ENCODE measurements around the gene ACP2.
A peak's percentile ranks its signal among the peaks of the same experiment; 100 is the strongest.

Gene ACP2

DNA sequence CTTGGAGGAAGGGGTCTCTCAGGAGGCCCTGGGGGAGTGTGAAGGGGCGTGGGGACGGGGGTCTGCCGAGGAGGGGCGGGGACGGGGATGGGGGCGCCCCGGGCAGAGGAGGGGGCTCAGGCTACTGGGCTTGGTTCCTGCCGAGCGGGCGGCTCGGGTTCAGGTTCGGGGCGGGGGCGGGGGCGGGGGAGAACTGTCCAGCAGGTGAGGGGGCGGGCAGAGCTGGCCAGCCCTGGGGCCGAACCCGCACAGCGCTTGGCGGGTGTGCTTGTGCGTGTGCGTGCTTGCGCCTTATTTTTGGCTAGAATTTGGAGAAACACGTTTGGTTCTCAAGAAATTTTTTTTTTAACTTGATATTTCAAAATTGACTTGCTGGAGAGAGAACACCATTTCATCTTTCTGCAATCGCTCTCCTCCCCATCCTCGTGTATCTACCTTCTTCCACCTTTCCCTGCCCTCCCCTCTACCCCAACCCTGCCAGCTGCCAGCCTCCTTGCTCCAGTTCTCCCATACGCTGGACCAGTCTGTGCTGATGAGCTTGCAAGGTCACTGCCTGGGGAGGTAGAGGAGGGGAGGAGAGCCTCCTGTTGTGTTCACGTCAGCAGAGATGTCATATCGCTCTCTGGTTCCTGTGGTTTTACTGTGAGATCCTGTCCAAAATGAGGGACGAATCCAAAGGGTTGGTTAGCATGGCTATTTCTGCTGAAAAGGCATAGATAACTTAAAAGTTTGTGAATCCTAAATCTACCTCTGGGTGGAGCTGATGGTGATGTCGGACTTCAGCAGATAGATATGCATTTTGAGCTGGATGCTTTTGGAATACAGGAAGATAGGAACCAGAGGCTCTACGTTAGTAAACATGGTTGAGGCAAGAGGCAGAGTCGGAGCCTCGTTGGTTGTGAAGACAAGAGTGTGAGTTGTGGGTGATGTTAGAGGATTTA is 22.0 kb upstream of the ACP2 start:
- Histone ChIP-seq H3K4me3 (ENCODE audit: low read depth, low read length) (peak overlapping the region; percentile 86), H3K36me3 (ENCODE audit: control insufficient read depth in 2 of 2, insufficient read depth in 1 of 2, low read length in 2 of 2) (peaks cover 0 to 20% of the 10 kb centered on the region in 2 experiments; a peak in 1 of 3 replicates), H3K27ac (ENCODE audit: extremely low read depth, low read depth, low read length) (peak overlapping the region; percentile 79; the same call in 1 of the 2 replicates), H3K9me3 (ENCODE audit: control insufficient read depth, insufficient read depth, low read depth, low read length) (no peaks in the 10 kb centered on the region), H3K4me1 (ENCODE audit: control insufficient read depth, insufficient read depth, low read length) (peaks cover 13% of the 10 kb centered on the region; the same call in 1 of the 2 replicates)
- CTCF ChIA-PET = interaction anchor here (0.6 to 3.1 kb wide), 7 partner anchors 10 to 338 kb away, joined by 3 to 33 read pairs (median 5); partner anchors contain the start of gene NR1H3
- POLR2A ChIA-PET = interaction anchor here (0.6 to 2.3 kb wide), 8 partner anchors 11 to 57 kb away, joined by 3 to 9 read pairs (median 6); partner anchors contain the start of genes ACP2, DDB2 and NR1H3
- peak; percentile 74 for TF ChIP-seq ZNF629 (tag by site-specific recombination; IDR thresholded peaks at IDR 0.05)
- no peak for TF ChIP-seq ZNF529 (tag by site-specific recombination; IDR thresholded peaks at IDR 0.05; ENCODE audit: insufficient replicate concordance)
- TF ChIP-seq, protein P1, sequence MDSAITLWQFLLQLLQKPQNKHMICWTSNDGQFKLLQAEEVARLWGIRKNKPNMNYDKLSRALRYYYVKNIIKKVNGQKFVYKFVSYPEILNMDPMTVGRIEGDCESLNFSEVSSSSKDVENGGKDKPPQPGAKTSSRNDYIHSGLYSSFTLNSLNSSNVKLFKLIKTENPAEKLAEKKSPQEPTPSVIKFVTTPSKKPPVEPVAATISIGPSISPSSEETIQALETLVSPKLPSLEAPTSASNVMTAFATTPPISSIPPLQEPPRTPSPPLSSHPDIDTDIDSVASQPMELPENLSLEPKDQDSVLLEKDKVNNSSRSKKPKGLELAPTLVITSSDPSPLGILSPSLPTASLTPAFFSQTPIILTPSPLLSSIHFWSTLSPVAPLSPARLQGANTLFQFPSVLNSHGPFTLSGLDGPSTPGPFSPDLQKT (IDR thresholded peaks at IDR 0.05; ENCODE audit: borderline replicate concordance, low read depth, low read length) = no peak
- TF ChIP-seq, protein P2, sequence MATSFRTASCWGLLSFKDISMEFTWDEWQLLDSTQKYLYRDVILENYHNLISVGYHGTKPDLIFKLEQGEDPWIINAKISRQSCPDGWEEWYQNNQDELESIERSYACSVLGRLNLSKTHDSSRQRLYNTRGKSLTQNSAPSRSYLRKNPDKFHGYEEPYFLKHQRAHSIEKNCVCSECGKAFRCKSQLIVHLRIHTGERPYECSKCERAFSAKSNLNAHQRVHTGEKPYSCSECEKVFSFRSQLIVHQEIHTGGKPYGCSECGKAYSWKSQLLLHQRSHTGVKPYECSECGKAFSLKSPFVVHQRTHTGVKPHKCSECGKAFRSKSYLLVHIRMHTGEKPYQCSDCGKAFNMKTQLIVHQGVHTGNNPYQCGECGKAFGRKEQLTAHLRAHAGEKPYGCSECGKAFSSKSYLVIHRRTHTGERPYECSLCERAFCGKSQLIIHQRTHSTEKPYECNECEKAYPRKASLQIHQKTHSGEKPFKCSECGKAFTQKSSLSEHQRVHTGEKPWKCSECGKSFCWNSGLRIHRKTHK (tag by site-specific recombination; IDR thresholded peaks at IDR 0.05) = no peak
- TF ChIP-seq KLF10 (tag by site-specific recombination; IDR thresholded peaks at IDR 0.05) = no peak
- peak; percentile 16 for TF ChIP-seq ZNF335 (tag by site-specific recombination; conservative IDR thresholded peaks at IDR 0.05)
- TF ChIP-seq KLF1 (tag by site-specific recombination; IDR thresholded peaks at IDR 0.05) = no peak
- TF ChIP-seq, protein P3, sequence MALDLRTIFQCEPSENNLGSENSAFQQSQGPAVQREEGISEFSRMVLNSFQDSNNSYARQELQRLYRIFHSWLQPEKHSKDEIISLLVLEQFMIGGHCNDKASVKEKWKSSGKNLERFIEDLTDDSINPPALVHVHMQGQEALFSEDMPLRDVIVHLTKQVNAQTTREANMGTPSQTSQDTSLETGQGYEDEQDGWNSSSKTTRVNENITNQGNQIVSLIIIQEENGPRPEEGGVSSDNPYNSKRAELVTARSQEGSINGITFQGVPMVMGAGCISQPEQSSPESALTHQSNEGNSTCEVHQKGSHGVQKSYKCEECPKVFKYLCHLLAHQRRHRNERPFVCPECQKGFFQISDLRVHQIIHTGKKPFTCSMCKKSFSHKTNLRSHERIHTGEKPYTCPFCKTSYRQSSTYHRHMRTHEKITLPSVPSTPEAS (tag by site-specific recombination; IDR thresholded peaks at IDR 0.05) = no peak
- TF ChIP-seq ZNF121 (tag by site-specific recombination; IDR thresholded peaks at IDR 0.05) = no peak
- TF ChIP-seq ZNF2 (tag by site-specific recombination; IDR thresholded peaks at IDR 0.05) = no peak
- TF ChIP-seq ZNF214 (tag by site-specific recombination; IDR thresholded peaks at IDR 0.05; ENCODE audit: borderline replicate concordance) = no peak
- no peak for TF ChIP-seq GLI2 (tag by site-specific recombination; IDR thresholded peaks at IDR 0.05; ENCODE audit: borderline replicate concordance, low read depth)
- TF ChIP-seq, protein P4, sequence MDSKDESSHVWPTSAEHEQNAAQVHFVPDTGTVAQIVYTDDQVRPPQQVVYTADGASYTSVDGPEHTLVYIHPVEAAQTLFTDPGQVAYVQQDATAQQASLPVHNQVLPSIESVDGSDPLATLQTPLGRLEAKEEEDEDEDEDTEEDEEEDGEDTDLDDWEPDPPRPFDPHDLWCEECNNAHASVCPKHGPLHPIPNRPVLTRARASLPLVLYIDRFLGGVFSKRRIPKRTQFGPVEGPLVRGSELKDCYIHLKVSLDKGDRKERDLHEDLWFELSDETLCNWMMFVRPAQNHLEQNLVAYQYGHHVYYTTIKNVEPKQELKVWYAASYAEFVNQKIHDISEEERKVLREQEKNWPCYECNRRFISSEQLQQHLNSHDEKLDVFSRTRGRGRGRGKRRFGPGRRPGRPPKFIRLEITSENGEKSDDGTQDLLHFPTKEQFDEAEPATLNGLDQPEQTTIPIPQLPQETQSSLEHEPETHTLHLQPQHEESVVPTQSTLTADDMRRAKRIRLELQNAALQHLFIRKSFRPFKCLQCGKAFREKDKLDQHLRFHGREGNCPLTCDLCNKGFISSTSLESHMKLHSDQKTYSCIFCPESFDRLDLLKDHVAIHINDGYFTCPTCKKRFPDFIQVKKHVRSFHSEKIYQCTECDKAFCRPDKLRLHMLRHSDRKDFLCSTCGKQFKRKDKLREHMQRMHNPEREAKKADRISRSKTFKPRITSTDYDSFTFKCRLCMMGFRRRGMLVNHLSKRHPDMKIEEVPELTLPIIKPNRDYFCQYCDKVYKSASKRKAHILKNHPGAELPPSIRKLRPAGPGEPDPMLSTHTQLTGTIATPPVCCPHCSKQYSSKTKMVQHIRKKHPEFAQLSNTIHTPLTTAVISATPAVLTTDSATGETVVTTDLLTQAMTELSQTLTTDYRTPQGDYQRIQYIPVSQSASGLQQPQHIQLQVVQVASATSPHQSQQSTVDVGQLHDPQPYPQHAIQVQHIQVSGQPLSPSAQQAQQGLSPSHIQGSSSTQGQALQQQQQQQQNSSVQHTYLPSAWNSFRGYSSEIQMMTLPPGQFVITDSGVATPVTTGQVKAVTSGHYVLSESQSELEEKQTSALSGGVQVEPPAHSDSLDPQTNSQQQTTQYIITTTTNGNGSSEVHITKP (tag by site-specific recombination; IDR thresholded peaks at IDR 0.05) = peak; percentile 72
- TF ChIP-seq GLIS1 (tag by site-specific recombination; IDR thresholded peaks at IDR 0.05) = peak; percentile 49
- no peak; the same call in 1 of the 2 replicates for TF ChIP-seq SP7 (tag by site-specific recombination; IDR thresholded peaks at IDR 0.05)
- no peak for TF ChIP-seq ZNF792 (tag by site-specific recombination; IDR thresholded peaks at IDR 0.05)
- no peak for TF ChIP-seq ZFHX2 (tag by site-specific recombination; conservative IDR thresholded peaks at IDR 0.05)
- TF ChIP-seq IKZF3 (tag by site-specific recombination; IDR thresholded peaks at IDR 0.05) = peak; percentile 6; the same call in 1 of the 2 replicates
- peak; percentile 69 for TF ChIP-seq ZIC2 (tag by site-specific recombination; IDR thresholded peaks at IDR 0.05)
- TF ChIP-seq ZNF221 (tag by site-specific recombination; IDR thresholded peaks at IDR 0.05; ENCODE audit: borderline replicate concordance) = no peak
- TF ChIP-seq ZNF211 (tag by site-specific recombination; IDR thresholded peaks at IDR 0.05; ENCODE audit: low read depth) = no peak
- TF ChIP-seq ZNF174 (tag by site-specific recombination; IDR thresholded peaks at IDR 0.05) = no peak
- no peak for TF ChIP-seq ZXDB (tag by site-specific recombination; IDR thresholded peaks at IDR 0.05)
- TF ChIP-seq ZNF23 (tag by site-specific recombination; IDR thresholded peaks at IDR 0.05; ENCODE audit: borderline replicate concordance) = no peak
- no peak for TF ChIP-seq ZBTB48 (tag by site-specific recombination; IDR thresholded peaks at IDR 0.05)
- no peak for TF ChIP-seq ZNF747 (tag by site-specific recombination; IDR thresholded peaks at IDR 0.05)
- peak; percentile 75 for TF ChIP-seq WT1 (tag by site-specific recombination; IDR thresholded peaks at IDR 0.05)
- no peak for TF ChIP-seq ZNF37A (tag by site-specific recombination; IDR thresholded peaks at IDR 0.05)
- no peak for TF ChIP-seq SETDB1 (IDR thresholded peaks at IDR 0.05; ENCODE audit: insufficient read length, low read length)
- peak; percentile 51; the same call in 1 of the 2 replicates for TF ChIP-seq ZBTB20 (tag by site-specific recombination; IDR thresholded peaks at IDR 0.05)
- no peak for TF ChIP-seq YY1 (tag by site-specific recombination; IDR thresholded peaks at IDR 0.05)
